ENCODE measurements around the gene YJEFN3.

YJEFN3 gene

GRCh38 chr19:19532806-19533701, 4.3 kb downstream of the YJEFN3 start:
- Histone ChIP-seq H3K4me1 (ENCODE audit: control insufficient read depth, low read length) (peaks cover 14% of the 10 kb centered on the region), H4K20me1 (ENCODE audit: control insufficient read depth, insufficient read depth, low read depth, low read length) (no peaks in the 10 kb centered on the region), H3K4me2 (ENCODE audit: low read length) (no peak overlapping the region), H3K9me2 (replicated peaks; ENCODE audit: control insufficient read depth, low read length) (no peaks in the 10 kb centered on the region), H3K27me3 (ENCODE audit: control insufficient read depth, low read length) (peaks cover 6% of the 10 kb centered on the region), H3F3A (ENCODE audit: control insufficient read depth, insufficient read depth) (peaks cover 10% of the 10 kb centered on the region), H3K4me3 (ENCODE audit: low read length) (no peak overlapping the region), H3K27ac (ENCODE audit: low read depth, low read length) (no peak overlapping the region), H3K79me2 (ENCODE audit: control insufficient read depth, low read length) (no peaks in the 10 kb centered on the region), H3K36me3 (ENCODE audit: control insufficient read depth, low read length) (peaks cover 15% of the 10 kb centered on the region), H3K9me3 (ENCODE audit: control insufficient read depth, insufficient read depth, low read length) (no peaks in the 10 kb centered on the region)
- TF ChIP-seq CTCF (IDR thresholded peaks at IDR 0.05; ENCODE audit: low read depth, low read length, poor library complexity, severe bottlenecking) (no peak), EZH2phosphoT487 (IDR thresholded peaks at IDR 0.05; ENCODE audit: borderline replicate concordance, low read length) (no peak)

- Histone ChIP-seq H3K27me3 (ENCODE audit: control insufficient read depth, low read length) (peaks cover 13% of the 10 kb centered on the region), H3K27ac (ENCODE audit: low read depth, low read length) (no peak overlapping the region), H3K4me1 (ENCODE audit: control insufficient read depth, low read length) (peaks cover 22% of the 10 kb centered on the region), H3K36me3 (ENCODE audit: control insufficient read depth, low read length) (peaks cover 10% of the 10 kb centered on the region; the same call in 1 of the 2 replicates), H3F3A (ENCODE audit: control insufficient read depth, insufficient read depth) (peaks cover 10% of the 10 kb centered on the region), H3K9me2 (replicated peaks; ENCODE audit: control insufficient read depth, low read length) (no peaks in the 10 kb centered on the region), H3K4me3 (ENCODE audit: low read length) (no peak overlapping the region), H3K9me3 (ENCODE audit: control insufficient read depth, insufficient read depth, low read length) (no peaks in the 10 kb centered on the region), H4K20me1 (ENCODE audit: control insufficient read depth, insufficient read depth, low read depth, low read length) (no peaks in the 10 kb centered on the region), H3K4me2 (ENCODE audit: low read length) (no peak overlapping the region), H3K79me2 (ENCODE audit: control insufficient read depth, low read length) (no peaks in the 10 kb centered on the region)
- TF ChIP-seq CTCF (IDR thresholded peaks at IDR 0.05; ENCODE audit: low read depth, low read length, poor library complexity, severe bottlenecking): no peak
- no peak for TF ChIP-seq EZH2phosphoT487 (IDR thresholded peaks at IDR 0.05; ENCODE audit: borderline replicate concordance, low read length)
Observed at GRCh38 chr19:19533841-19534240, 5.1 kb downstream of the YJEFN3 start.

- peaks cover 3% of the 10 kb centered on the region; the same call in 1 of the 2 replicates for H3K36me3 ChIP-seq (ENCODE audit: control insufficient read depth, low read length)
- no peaks in the 10 kb centered on the region for H3K9me3 ChIP-seq (ENCODE audit: control insufficient read depth, insufficient read depth, low read length)
- TF ChIP-seq CTCF (IDR thresholded peaks at IDR 0.05; ENCODE audit: low read depth, low read length, poor library complexity, severe bottlenecking) (no peak), EZH2phosphoT487 (IDR thresholded peaks at IDR 0.05; ENCODE audit: borderline replicate concordance, low read length) (no peak)
- H3K9me2 ChIP-seq (replicated peaks; ENCODE audit: control insufficient read depth, low read length): no peaks in the 10 kb centered on the region
- no peak overlapping the region for H3K4me3 ChIP-seq (ENCODE audit: low read length)
- no peak overlapping the region for H3K27ac ChIP-seq (ENCODE audit: low read depth, low read length)
- peaks cover 23% of the 10 kb centered on the region for H3K4me1 ChIP-seq (ENCODE audit: control insufficient read depth, low read length)
- H3K27me3 ChIP-seq (ENCODE audit: control insufficient read depth, low read length): peaks cover 16% of the 10 kb centered on the region
- no peaks in the 10 kb centered on the region for H4K20me1 ChIP-seq (ENCODE audit: control insufficient read depth, insufficient read depth, low read depth, low read length)
- H3F3A ChIP-seq (ENCODE audit: control insufficient read depth, insufficient read depth): peaks cover 10% of the 10 kb centered on the region
- H3K4me2 ChIP-seq (ENCODE audit: low read length): no peak overlapping the region
- no peaks in the 10 kb centered on the region for H3K79me2 ChIP-seq (ENCODE audit: control insufficient read depth, low read length)
Observed at GRCh38 chr19:19534556-19535265, 6.0 kb downstream of the YJEFN3 start.
